IgD-negative memory B cell (primary cell): Measurements from ENCODE around the gene ANKRD24. TPM values are rescaled to one million over a fixed set of nuclear protein-coding genes. Genes with fewer than 3 reads are reported as not detected.
"Not testable (repeated sequence)": the region's sequence is repeated elsewhere in the genome, so short reads cannot be mapped to it uniquely, and the experiment has no call there.

Experiments
- H3K27ac Mint-ChIP-seq, 3 donors: one replicate each; pipeline ENCODE4 v1.8.0; 2020 to 2022; ENCODE audit warnings: mild to moderate bottlenecking in 3 of 3, mixed read lengths in 3 of 3, moderate library complexity in 1 of 3
- H3K27me3 Mint-ChIP-seq: one replicate; pipeline ENCODE4 v1.8.0; 2021; ENCODE audit warnings: mixed read lengths
- H3K36me3 Mint-ChIP-seq: one replicate; pipeline ENCODE4 v1.8.0; 2020; ENCODE audit warnings: mild to moderate bottlenecking, mixed read lengths
- H3K4me1 Mint-ChIP-seq, 3 donors: one replicate each; pipeline ENCODE4 v1.8.0; 2020 to 2022; ENCODE audit warnings: mixed read lengths in 3 of 3, mild to moderate bottlenecking in 1 of 3
- H3K4me3 Mint-ChIP-seq, 4 donors: one replicate each; pipeline ENCODE4 v1.8.0; 2020 to 2022; ENCODE audit warnings: mild to moderate bottlenecking in 4 of 4, mixed read lengths in 4 of 4, moderate library complexity in 3 of 4
- H3K9me3 Mint-ChIP-seq, 3 donors: one replicate each; pipeline ENCODE4 v1.8.0; 2020 to 2021; ENCODE audit warnings: mixed read lengths in 3 of 3, mild to moderate bottlenecking in 1 of 3
- polyA plus RNA-seq: library from polyadenylated mRNA; unstranded; fragments of 300-500 nt; fragmentation: Illumina TruSeq; gene quantifications from one replicate; pipeline ENCODE4 v1.2.3, GENCODE V29; 2021

ANKRD24 gene
- polyA plus RNA-seq, 1 donor from 2014 or later: not detected

- Mint-ChIP-seq H3K9me3 (no peaks in the 10 kb centered on the region), H3K36me3 (no peaks in the 10 kb centered on the region), H3K27ac (no peak overlapping the region), H3K4me1 (peaks cover 0 to 2% (median 0%) of the 10 kb centered on the region in 3 donors), H3K4me3 (no peak overlapping the region), H3K27me3 (peaks cover 6% of the 10 kb centered on the region)
These were observed 25.3 kb upstream of the ANKRD24 start for GRCh38 chr19:4157164-4157563.

DNA sequence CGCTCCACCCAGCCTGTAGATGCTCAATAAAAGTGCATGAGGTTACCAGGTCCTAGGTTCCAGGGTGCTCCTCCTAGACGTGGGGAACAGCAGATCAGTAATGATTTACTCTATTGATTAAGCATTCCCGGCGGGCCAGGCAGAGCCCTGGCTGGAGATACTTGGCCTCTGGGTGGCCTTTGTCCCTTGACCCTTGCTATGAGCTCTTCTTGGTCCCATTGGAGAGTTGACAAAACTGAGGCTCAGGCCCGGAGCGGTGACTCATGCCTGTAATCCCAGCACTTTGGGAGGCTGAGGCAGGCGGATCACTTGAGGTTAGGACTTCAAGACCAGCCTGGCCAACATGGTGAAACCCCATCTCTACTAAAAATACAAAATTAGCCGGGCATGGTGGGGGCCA lies 24.5 kb upstream of the ANKRD24 start:
- not testable (repeated sequence) for H3K36me3 Mint-ChIP-seq, H3K4me1 Mint-ChIP-seq, H3K4me3 Mint-ChIP-seq, H3K9me3 Mint-ChIP-seq, H3K27ac Mint-ChIP-seq, H3K27me3 Mint-ChIP-seq

DNA sequence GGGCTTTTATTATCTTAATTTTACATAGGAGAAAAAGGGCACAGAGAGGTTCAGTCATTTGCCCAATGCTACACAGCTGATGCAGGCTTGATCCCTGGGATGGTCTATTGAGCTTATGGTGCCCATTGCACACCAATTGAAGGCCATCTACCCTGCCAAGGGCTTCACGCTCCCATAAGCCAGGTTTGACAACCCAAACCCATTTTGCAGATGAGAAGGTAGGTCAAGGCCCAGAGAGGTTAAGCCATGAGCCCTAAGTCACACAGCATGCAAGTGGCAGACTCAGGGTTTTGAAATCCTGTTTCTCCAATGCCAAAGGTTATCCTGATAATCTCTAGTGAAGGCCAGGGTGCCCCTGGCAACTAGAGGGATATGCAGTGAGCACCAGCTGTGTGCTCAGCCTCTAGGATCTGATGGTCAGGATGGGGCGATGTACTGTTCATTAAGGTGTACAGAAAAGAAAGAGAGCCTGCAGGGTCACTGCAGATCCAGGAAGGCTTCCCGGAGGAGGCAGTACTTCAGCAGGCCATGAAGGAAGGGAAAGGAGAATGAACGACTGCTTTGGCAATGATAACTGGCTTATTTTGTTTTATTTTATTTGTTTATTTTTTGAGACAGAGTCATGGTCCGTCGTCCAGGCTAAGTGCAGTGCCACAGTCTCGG lies 20.9 kb upstream of the ANKRD24 start:
- Mint-ChIP-seq H3K4me3 (no peak overlapping the region), H3K4me1 (no peaks in the 10 kb centered on the region), H3K27me3 (peaks cover 6% of the 10 kb centered on the region), H3K36me3 (no peaks in the 10 kb centered on the region), H3K27ac (no peak overlapping the region), H3K9me3 (no peaks in the 10 kb centered on the region)

- Mint-ChIP-seq H3K27ac (no peak overlapping the region), H3K9me3 (no peaks in the 10 kb centered on the region), H3K4me1 (peaks cover 0 to 4% (median 0%) of the 10 kb centered on the region in 3 donors), H3K4me3 (no peak overlapping the region), H3K27me3 (peaks cover 16% of the 10 kb centered on the region), H3K36me3 (no peaks in the 10 kb centered on the region)
These were observed 18.2 kb upstream of the ANKRD24 start for GRCh38 chr19:4164262-4164661.

DNA sequence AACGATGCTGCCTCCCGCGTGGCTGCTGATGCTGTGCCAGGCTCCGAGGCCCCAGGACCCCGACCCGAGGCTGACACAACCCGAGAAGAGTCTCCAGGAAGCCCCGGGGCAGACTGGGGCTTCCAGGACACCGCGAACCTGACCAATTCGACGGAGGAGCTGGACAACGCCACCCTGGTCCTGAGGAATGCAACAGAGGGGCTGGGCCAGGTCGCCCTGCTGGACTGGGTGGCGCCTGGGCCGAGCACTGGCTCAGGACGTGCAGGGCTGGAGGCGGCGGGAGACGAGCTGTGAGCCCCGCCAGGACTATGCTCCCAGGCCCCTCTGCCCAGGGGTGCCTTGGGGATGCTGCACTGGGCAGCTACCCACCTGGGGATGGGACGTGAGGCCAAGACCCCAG lies 10.8 kb upstream of the ANKRD24 start:
- Mint-ChIP-seq H3K36me3 (peaks cover 2% of the 10 kb centered on the region), H3K4me1 (peaks cover 0 to 4% (median 0%) of the 10 kb centered on the region in 3 donors), H3K9me3 (no peaks in the 10 kb centered on the region), H3K27ac (no peak overlapping the region), H3K4me3 (no peak overlapping the region), H3K27me3 (peaks cover 18% of the 10 kb centered on the region)

GRCh38 chr19:4172861-4173473 lies 9.5 kb upstream of the ANKRD24 start:
- Mint-ChIP-seq H3K4me3 (no peak overlapping the region), H3K27me3 (peaks cover 13% of the 10 kb centered on the region), H3K27ac (no peak overlapping the region), H3K36me3 (peaks cover 2% of the 10 kb centered on the region), H3K4me1 (peaks cover 0 to 4% (median 0%) of the 10 kb centered on the region in 3 donors), H3K9me3 (no peaks in the 10 kb centered on the region)

DNA sequence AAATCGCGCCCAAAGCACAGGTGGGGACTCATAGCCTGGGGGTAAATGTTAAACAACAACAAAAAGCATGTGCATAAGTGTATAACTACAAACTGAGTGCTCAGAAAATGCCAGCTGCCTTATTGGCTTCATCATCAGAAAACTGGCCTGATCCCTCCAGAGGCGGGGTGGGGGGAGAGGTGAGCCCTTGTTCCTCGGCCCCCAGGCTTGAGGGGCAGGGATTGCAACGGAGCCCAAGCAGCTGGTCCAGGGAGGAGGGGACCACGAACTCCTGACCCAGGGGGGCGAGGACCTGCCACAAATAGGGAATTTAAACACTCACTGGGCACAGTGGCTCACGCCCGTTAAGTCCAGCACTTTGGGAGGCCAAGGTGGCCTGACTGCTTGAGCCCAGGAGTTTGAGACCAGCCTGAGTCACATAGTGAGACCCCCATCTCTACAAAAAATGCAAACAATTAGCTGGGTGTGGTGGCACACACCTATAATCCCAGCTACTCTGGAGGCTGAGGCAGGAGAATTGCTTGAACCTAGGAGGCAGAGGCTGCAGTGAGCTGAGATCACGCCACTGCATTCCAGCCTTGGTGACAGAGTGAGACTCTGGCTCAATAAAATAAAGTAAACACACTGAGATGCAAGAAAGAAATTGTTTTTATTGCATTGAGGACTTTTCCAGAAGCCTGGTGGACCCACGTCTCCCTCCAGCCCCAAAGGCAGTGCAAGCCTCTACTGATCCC lies 8.8 kb upstream of the ANKRD24 start:
- no peaks in the 10 kb centered on the region for H3K9me3 Mint-ChIP-seq
- no peak overlapping the region for H3K4me3 Mint-ChIP-seq
- H3K4me1 Mint-ChIP-seq: no peaks in the 10 kb centered on the region
- peaks cover 9% of the 10 kb centered on the region for H3K27me3 Mint-ChIP-seq
- H3K27ac Mint-ChIP-seq: no peak overlapping the region
- peaks cover 2% of the 10 kb centered on the region for H3K36me3 Mint-ChIP-seq

GRCh38 chr19:4174213-4174894 lies 8.1 kb upstream of the ANKRD24 start:
- Mint-ChIP-seq H3K4me3 (no peak overlapping the region), H3K27ac (no peak overlapping the region)

DNA sequence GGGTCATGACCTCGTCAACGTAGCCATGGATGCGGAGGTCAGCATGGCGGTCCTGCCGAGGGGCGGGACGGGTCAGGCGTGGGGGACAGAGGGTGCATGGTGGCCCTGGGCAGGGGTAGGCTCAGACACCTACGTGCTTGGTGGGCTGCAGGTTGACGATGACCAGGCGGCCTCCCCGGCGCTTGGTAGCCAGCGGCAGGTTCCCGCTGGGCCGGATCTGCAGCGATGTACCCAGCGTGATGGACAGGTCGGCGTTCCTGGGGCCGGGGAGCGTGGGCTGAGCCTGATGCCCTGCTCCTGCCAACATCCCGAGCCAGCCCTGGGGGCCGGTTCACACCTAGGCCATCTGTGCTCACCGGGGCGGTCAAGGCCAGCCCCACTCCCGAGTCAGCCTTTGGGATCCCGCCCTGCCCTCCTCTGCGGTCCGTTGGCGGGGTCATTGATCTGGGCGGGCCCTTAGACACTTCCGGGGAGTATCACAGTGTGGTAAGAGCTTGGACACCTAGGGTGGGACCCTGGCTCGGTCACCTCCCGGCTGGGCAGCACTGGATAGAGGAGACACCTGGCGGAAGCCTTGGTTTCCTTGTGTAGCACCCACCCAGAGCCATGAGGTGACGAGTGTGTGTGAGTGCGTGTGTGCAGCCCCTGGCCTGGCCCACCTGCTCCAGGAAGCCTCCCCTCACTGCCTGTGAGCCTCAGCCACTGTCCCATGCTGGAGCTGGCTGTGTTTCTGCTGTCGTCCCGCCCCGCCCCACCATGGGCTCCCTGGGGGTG lies 7.4 kb upstream of the ANKRD24 start:
- H3K27me3 Mint-ChIP-seq: peaks cover 9% of the 10 kb centered on the region
- no peak overlapping the region for H3K4me3 Mint-ChIP-seq
- H3K36me3 Mint-ChIP-seq: peaks cover 2% of the 10 kb centered on the region
- H3K4me1 Mint-ChIP-seq: peaks cover 0 to 6% (median 3%) of the 10 kb centered on the region in 3 donors
- no peaks in the 10 kb centered on the region for H3K9me3 Mint-ChIP-seq
- H3K27ac Mint-ChIP-seq: no peak overlapping the region

More at GRCh38 chr19:4174213-4174894, 8.1 kb upstream of the ANKRD24 start:
- H3K27me3 Mint-ChIP-seq: peaks cover 9% of the 10 kb centered on the region
- peaks cover 0 to 2% (median 1%) of the 10 kb centered on the region in 3 donors for H3K4me1 Mint-ChIP-seq
- H3K9me3 Mint-ChIP-seq: no peaks in the 10 kb centered on the region
- H3K36me3 Mint-ChIP-seq: peaks cover 2% of the 10 kb centered on the region

GRCh38 chr19:4175669-4175931 lies 6.9 kb upstream of the ANKRD24 start:
- Mint-ChIP-seq H3K27me3 (peaks cover 9% of the 10 kb centered on the region), H3K4me3 (no peak overlapping the region), H3K9me3 (no peaks in the 10 kb centered on the region), H3K36me3 (peaks cover 2% of the 10 kb centered on the region), H3K4me1 (peaks cover 0 to 9% (median 6%) of the 10 kb centered on the region in 3 donors), H3K27ac (peak overlapping the region in 1 of 3 donors; percentile 56)

- peaks cover 5 to 18% (median 13%) of the 10 kb centered on the region in 3 donors for H3K4me1 Mint-ChIP-seq
- no peaks in the 10 kb centered on the region for H3K9me3 Mint-ChIP-seq
- no peaks in the 10 kb centered on the region for H3K36me3 Mint-ChIP-seq
- H3K27me3 Mint-ChIP-seq: peaks cover 3% of the 10 kb centered on the region
- no peak overlapping the region for H3K4me3 Mint-ChIP-seq
- H3K27ac Mint-ChIP-seq: peak overlapping the region in 1 of 3 donors; percentile 25
These were observed 5.3 kb upstream of the ANKRD24 start for GRCh38 chr19:4177146-4177545.

DNA sequence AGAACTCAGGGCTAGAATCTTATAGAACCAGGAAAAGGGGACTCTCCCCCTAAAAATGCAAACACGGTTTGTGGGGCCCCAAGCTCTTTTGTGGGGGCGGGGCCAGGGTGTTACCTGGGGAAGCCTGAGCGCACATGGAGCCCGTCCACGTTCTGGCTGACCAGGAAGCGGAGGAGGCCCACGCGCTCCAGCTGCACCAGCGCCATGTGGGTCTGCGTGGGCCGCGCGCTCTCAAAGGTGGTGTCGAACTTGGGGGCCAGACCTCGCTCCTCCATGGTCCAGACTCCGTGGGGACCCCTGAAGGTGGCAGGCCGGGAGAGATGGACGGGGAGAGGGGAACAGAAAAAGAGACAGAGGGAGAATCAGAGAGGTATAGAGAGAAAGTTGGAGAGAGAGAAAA lies 3.5 kb upstream of the ANKRD24 start:
- peaks cover 2% of the 10 kb centered on the region for H3K36me3 Mint-ChIP-seq
- H3K9me3 Mint-ChIP-seq: no peaks in the 10 kb centered on the region
- H3K27me3 Mint-ChIP-seq: no peaks in the 10 kb centered on the region
- H3K4me3 Mint-ChIP-seq: peak overlapping the region in 1 of 4 donors; percentile 83
- peak overlapping the region in 1 of 3 donors; percentile 96 for H3K27ac Mint-ChIP-seq
- peaks cover 12 to 25% (median 19%) of the 10 kb centered on the region in 3 donors for H3K4me1 Mint-ChIP-seq

GRCh38 chr19:4181053-4181508 lies 1.4 kb upstream of the ANKRD24 start:
- H3K4me1 Mint-ChIP-seq: peaks cover 12 to 28% (median 19%) of the 10 kb centered on the region in 3 donors
- H3K36me3 Mint-ChIP-seq: peaks cover 2% of the 10 kb centered on the region
- peak overlapping the region; percentile 96 to 99 (median 96) for H3K4me3 Mint-ChIP-seq

DNA sequence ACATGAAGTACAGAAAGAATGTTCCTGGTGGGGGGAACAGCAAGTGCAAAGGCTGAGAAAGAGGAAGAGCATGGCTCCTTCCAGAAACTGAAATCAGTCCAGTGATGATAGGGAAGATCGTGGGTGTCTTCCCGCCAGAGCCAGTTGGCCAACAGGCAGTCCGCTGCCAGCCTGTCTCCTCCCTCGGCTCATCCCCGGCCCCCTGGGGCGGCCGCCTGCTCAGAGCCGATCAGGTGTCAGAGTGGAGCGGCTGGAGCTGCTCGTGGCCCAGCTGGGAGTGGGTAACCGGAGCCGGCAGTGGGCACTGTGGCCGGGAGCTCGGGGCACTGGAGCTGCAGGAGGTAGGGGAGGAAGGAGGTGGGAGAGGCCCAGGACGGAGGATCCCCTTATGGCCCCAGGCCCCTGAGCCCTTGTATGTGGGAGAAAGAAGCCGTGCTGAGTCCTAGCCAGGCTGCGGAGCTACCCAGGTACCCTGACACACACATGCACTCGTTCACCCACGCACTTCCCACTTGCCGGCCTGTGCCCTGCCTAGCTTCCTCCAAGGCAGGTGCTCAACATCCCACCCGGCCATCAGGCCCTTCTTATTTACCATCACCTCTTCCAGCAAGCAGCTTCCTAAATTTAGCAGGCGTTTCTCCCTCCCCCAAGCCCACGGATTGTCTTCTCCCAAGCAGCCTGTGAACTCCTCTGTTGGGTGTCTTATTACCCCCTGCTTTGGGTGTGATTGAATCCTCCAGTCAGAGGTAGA lies 1.7 kb downstream of the ANKRD24 start:
- Mint-ChIP-seq H3K27ac (peak overlapping the region in 1 of 3 donors; percentile 96), H3K9me3 (no peaks in the 10 kb centered on the region), H3K4me1 (peaks cover 12 to 28% (median 22%) of the 10 kb centered on the region in 3 donors), H3K4me3 (peak overlapping the region; percentile 29 to 97 (median 65)), H3K27me3 (peaks cover 4% of the 10 kb centered on the region), H3K36me3 (peaks cover 2% of the 10 kb centered on the region)

More at GRCh38 chr19:4181053-4181508, 1.4 kb upstream of the ANKRD24 start:
- H3K27me3 Mint-ChIP-seq: no peaks in the 10 kb centered on the region
- H3K27ac Mint-ChIP-seq: peak overlapping the region in 2 of 3 donors; percentile 85 to 96
- no peaks in the 10 kb centered on the region for H3K9me3 Mint-ChIP-seq
